ENCODE data around the gene CNTNAP2. TPM values are rescaled to one million over a fixed set of nuclear protein-coding genes. Genes with fewer than 3 reads are reported as not detected.
"Not testable (repeated sequence)": the region's sequence is repeated elsewhere in the genome, so short reads cannot be mapped to it uniquely, and the experiment has no call there.

Gene CNTNAP2
- total RNA-seq, 4 donors from 2014 or later: 0.91 to 16.0 TPM; not detected in 2

GRCh38 chr7:147798001-147798400 lies 1681.4 kb downstream of the CNTNAP2 start:
- Histone ChIP-seq H3K27ac (no peak overlapping the region), H3K4me1 (no peaks in the 10 kb centered on the region), H3K36me3 (no peaks in the 10 kb centered on the region), H3K9me3 (no peaks in the 10 kb centered on the region), H3K4me3 (no peak overlapping the region), H3K27me3 (no peaks in the 10 kb centered on the region)
- intact Hi-C loops (cut with DNase I; ENCODE audit: low total_unique reads): no loop called here
- no peak for DNase-seq
- TF ChIP-seq CTCF (IDR thresholded peaks at IDR 0.05) (no peak), POLR2A (IDR thresholded peaks at IDR 0.05) (no peak)

GRCh38 chr7:147801762-147802161 lies 1685.2 kb downstream of the CNTNAP2 start:
- H3K9me3 ChIP-seq; H3K4me1 ChIP-seq; H3K4me3 ChIP-seq; H3K36me3 ChIP-seq; intact Hi-C loops (cut with DNase I; ENCODE audit: low total_unique reads); DNase-seq; H3K27ac ChIP-seq; H3K27me3 ChIP-seq: not testable (repeated sequence)

GRCh38 chr7:147803151-147803550 lies 1686.5 kb downstream of the CNTNAP2 start:
- no peaks in the 10 kb centered on the region for H3K9me3 ChIP-seq
- no peak overlapping the region for H3K27ac ChIP-seq
- no peak overlapping the region for H3K4me3 ChIP-seq
- H3K27me3 ChIP-seq: no peaks in the 10 kb centered on the region
- DNase-seq: no peak
- no peak for TF ChIP-seq CTCF (IDR thresholded peaks at IDR 0.05)
- no peak for TF ChIP-seq POLR2A (IDR thresholded peaks at IDR 0.05)
- H3K36me3 ChIP-seq: no peaks in the 10 kb centered on the region
- intact Hi-C loops (cut with DNase I; ENCODE audit: low total_unique reads): no loop called here
- no peaks in the 10 kb centered on the region for H3K4me1 ChIP-seq

DNA sequence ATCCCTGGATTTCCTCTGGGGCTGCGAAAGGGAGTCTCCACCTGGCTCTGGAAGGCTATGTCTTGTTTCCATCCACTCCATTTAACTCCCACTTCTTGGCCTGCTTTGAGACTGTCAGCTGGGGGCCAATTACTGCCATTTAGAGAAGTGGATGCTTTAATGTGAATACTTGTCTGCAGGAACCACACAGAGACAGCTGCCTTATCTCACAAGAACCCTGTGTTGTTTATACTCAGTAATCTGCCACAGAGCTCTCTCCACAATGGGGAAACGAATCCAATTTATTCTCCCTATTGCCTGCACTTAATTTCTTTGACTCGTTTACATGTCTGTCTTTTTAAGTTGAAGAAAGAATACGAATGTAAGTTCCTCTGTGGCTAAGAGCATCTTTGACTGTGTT lies 1687.0 kb downstream of the CNTNAP2 start:
- no peak for DNase-seq
- intact Hi-C loops (cut with DNase I; ENCODE audit: low total_unique reads): no loop called here
- H3K4me1 ChIP-seq: no peaks in the 10 kb centered on the region
- H3K4me3 ChIP-seq: no peak overlapping the region
- no peak for TF ChIP-seq CTCF (IDR thresholded peaks at IDR 0.05)
- TF ChIP-seq POLR2A (IDR thresholded peaks at IDR 0.05): no peak
- no peak overlapping the region for H3K27ac ChIP-seq
- H3K9me3 ChIP-seq: no peaks in the 10 kb centered on the region
- no peaks in the 10 kb centered on the region for H3K36me3 ChIP-seq
- H3K27me3 ChIP-seq: no peaks in the 10 kb centered on the region

GRCh38 chr7:147804032-147804431 lies 1687.4 kb downstream of the CNTNAP2 start:
- H3K4me3 ChIP-seq: no peak overlapping the region

DNA sequence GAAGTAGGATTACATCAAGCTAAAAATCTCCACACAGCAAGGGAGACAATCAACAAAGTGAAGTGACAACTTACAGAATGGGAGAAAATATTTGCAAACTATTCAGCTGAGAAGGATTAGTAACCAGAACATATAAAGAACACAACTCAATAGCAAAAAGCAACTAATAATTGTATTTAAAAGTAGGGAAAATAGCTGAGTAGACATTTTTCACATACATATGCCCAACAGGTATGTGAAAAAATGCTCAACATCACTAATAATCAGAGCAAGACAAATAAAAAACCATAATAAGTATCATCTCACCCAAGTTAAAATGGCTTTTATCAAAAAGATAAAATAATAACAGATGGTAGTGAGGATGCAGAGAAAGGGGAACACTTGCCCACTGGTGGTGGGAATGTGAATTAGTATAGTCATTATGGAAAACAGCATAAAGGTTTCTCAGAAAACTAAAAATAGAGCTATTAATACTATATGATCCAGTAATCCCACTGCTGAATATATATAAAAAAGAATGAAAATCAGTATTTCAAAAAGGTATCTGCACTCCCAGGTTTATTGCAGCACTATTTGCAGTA lies 1689.5 kb downstream of the CNTNAP2 start:
- H3K27ac ChIP-seq: no peak overlapping the region
- no peak overlapping the region for H3K4me3 ChIP-seq
- intact Hi-C loops (cut with DNase I; ENCODE audit: low total_unique reads): no loop called here
- H3K4me1 ChIP-seq: no peaks in the 10 kb centered on the region
- no peak for DNase-seq
- H3K36me3 ChIP-seq: no peaks in the 10 kb centered on the region
- TF ChIP-seq CTCF (IDR thresholded peaks at IDR 0.05) (no peak), POLR2A (IDR thresholded peaks at IDR 0.05) (no peak)
- H3K9me3 ChIP-seq: no peaks in the 10 kb centered on the region
- no peaks in the 10 kb centered on the region for H3K27me3 ChIP-seq

More at GRCh38 chr7:147804032-147804431, 1687.4 kb downstream of the CNTNAP2 start:
- Histone ChIP-seq H3K27ac (no peak overlapping the region), H3K36me3 (no peaks in the 10 kb centered on the region), H3K27me3 (no peaks in the 10 kb centered on the region), H3K9me3 (no peaks in the 10 kb centered on the region), H3K4me1 (no peaks in the 10 kb centered on the region)
- no peak for DNase-seq
- intact Hi-C loops (cut with DNase I; ENCODE audit: low total_unique reads): no loop called here
- no peak for TF ChIP-seq POLR2A (IDR thresholded peaks at IDR 0.05)

Data from uterus (tissue), 4 donors.